GM12878 (cell line): ENCODE measurements around the gene SNU13. TPM values are rescaled to one million over a fixed set of nuclear protein-coding genes. Genes with fewer than 3 reads are reported as not detected.

Experiments used
- ATF3 ChIP-seq: IDR thresholded peaks from 2 replicates; pipeline ENCODE4 v1.6.1; 2011; ENCODE audit warnings: low read depth, mild to moderate bottlenecking, low read length, moderate library complexity, borderline replicate concordance; ENCODE audit errors: extremely low read depth
- E2F4 ChIP-seq: IDR thresholded peaks from 2 replicates; pipeline ENCODE4 v1.6.1; 2012; ENCODE audit warnings: low read depth, low read length, improper control_type of control experiment
- EGR1 ChIP-seq, 2 experiments: IDR thresholded peaks; 1 replicate in 1 of 2; 2 replicates in 1 of 2; pipeline ENCODE4 v1.6.1; 2011 to 2012; ENCODE audit warnings: low read depth in 2 of 2, low read length in 2 of 2, borderline replicate concordance in 1 of 2, mild to moderate bottlenecking in 1 of 2, moderate library complexity in 1 of 2
- EZH2 ChIP-seq: IDR thresholded peaks from 2 replicates; pipeline ENCODE4 v1.6.1; 2012; ENCODE audit warnings: low read depth, mild to moderate bottlenecking, control low read depth, inconsistent platforms, low read length, borderline replicate concordance; ENCODE audit not compliant: control insufficient read depth
- HDAC6 ChIP-seq: fragments of 200-600 bp; sonication (generic); IDR thresholded peaks from one replicate; pipeline ENCODE4 v1.8.0; 2017; ENCODE audit warnings: antibody characterized with exemption; ENCODE audit not compliant: unreplicated experiment
- KDM1A ChIP-seq: fragments of 200-600 bp; sonication (generic); IDR thresholded peaks from 2 replicates; pipeline ENCODE4 v1.6.1; 2016; ENCODE audit warnings: borderline replicate concordance
- MYB ChIP-seq: fragments of 150-350 bp; IDR thresholded peaks from 2 replicates; pipeline ENCODE4 v1.6.1; 2014; ENCODE audit warnings: mild to moderate bottlenecking, low read depth, low read length, borderline replicate concordance
- NKRF ChIP-seq: fragments of 450-650 bp; conservative IDR thresholded peaks from 2 replicates; pipeline ENCODE4 v1.6.1; 2017; ENCODE audit warnings: mild to moderate bottlenecking, moderate library complexity
- PBX3 ChIP-seq: IDR thresholded peaks from 2 replicates; pipeline ENCODE4 v1.6.1; 2011; ENCODE audit warnings: mild to moderate bottlenecking, low read depth, low read length, moderate library complexity; ENCODE audit not compliant: insufficient replicate concordance
- POLR2AphosphoS2 ChIP-seq: IDR thresholded peaks from 2 replicates; pipeline ENCODE4 v1.6.1; 2011; ENCODE audit warnings: low read depth, mild to moderate bottlenecking, low read length, improper control_type of control experiment, moderate library complexity
- REST ChIP-seq: IDR thresholded peaks from 2 replicates; pipeline ENCODE4 v1.6.1; 2012; ENCODE audit warnings: mild to moderate bottlenecking, low read depth, low read length
- SMAD1 ChIP-seq: fragments of 450-650 bp; IDR thresholded peaks from 2 replicates; pipeline ENCODE4 v1.6.1; 2018; ENCODE audit warnings: mild to moderate bottlenecking, low read depth; ENCODE audit not compliant: partially characterized antibody
- SMAD5 ChIP-seq: IDR thresholded peaks from 2 replicates; pipeline ENCODE4 v1.6.1; 2016; ENCODE audit warnings: antibody characterized with exemption, low read depth
- SMC3 ChIP-seq: IDR thresholded peaks from 2 replicates; pipeline ENCODE4 v1.6.1; 2011; ENCODE audit warnings: low read length, improper control_type of control experiment, borderline replicate concordance
- SREBF1 ChIP-seq: IDR thresholded peaks from 2 replicates; pipeline ENCODE4 v1.6.1; 2012; ENCODE audit warnings: mild to moderate bottlenecking, low read length
- SUZ12 ChIP-seq: fragments of 200-600 bp; sonication (generic); IDR thresholded peaks from one replicate; pipeline ENCODE4 v1.6.1; 2018; ENCODE audit warnings: antibody characterized with exemption, mild to moderate bottlenecking; ENCODE audit not compliant: unreplicated experiment
- TCF3 ChIP-seq: IDR thresholded peaks from 2 replicates; pipeline ENCODE4 v1.6.1; 2012; ENCODE audit warnings: low read depth, mild to moderate bottlenecking, low read length, borderline replicate concordance; ENCODE audit not compliant: insufficient read depth
- YY1 ChIP-seq: IDR thresholded peaks from 2 replicates; pipeline ENCODE4 v1.6.1; 2011; ENCODE audit warnings: low read depth, mild to moderate bottlenecking, low read length
- polyA plus RNA-seq, 11 experiments: library from polyadenylated mRNA; depleted of rRNA in 4 of 11; unstranded in 6 of 11; stranded (reverse) in 5 of 11; fragments of >200 nt; fragmentation: Nextera tagmentation in 4 of 11; fragmentation: Illumina TruSeq in 1 of 11; extraction: Ambion mirVana in 4 of 11; extraction: Trizol in 1 of 11; gene quantifications; 1 replicate in 1 of 11; 2 replicates in 10 of 11; pipeline versions ENCODE4 v1.2.1 to v1.2.3, GENCODE V29; 2011 to 2016; ENCODE audit warnings: inconsistent platforms in 2 of 11, missing spikeins in 2 of 11, low read depth in 1 of 11
- total RNA-seq, 4 experiments: library from RNA; depleted of rRNA in 3 of 4; stranded (reverse); fragments of >200 nt in 3 of 4; fragmentation: Illumina TruSeq in 1 of 4; extraction: Trizol in 1 of 4; gene quantifications; 2 replicates each; pipeline versions ENCODE4 v1.2.1 to v1.2.3, GENCODE V29; 2013 to 2021

The SNU13 gene
- total and polyA plus RNA-seq, 10 of the 15 experiments (the other 5 are each of a cell fraction or from before 2014, with no cell fraction given), result 157 to 870 (median 256) TPM

GRCh38 chr22:41688365-41689211 lies at the start of gene SNU13 (continued):
- TF ChIP-seq NKRF (peak; percentile 45), YY1 (peak; percentile 37; the same call in 1 of the 2 replicates), KDM1A (no peak), TCF3 (0 out of 2 replicates have a peak, but pooled peaks have one; percentile 11), EGR1 (IDR thresholded peaks at IDR 0.05; ENCODE audit: borderline replicate concordance in 1 of 2, low read depth in 2 of 2, low read length in 2 of 2) (peak in 1 of 2 experiments; percentile 45; a peak in 1 of 3 replicates), SMC3 (no peak), PBX3 (no peak), ATF3 (no peak), MYB (no peak), SMAD1 (peak; percentile 63), EZH2 (no peak), REST (no peak), HDAC6 (no peak), SUZ12 (no peak), SREBF1 (no peak), POLR2AphosphoS2 (peak; percentile 68; the same call in 1 of the 2 replicates), SMAD5 (peak; percentile 94), E2F4 (no peak)
